Brain microvascular endothelial cell (primary cell): ENCODE results near the gene ZNF384.

Experiments used
- DNase-seq: peaks from one replicate; pipeline ENCODE4 v3.0.0-alpha.2; 2020
- H3K27ac ChIP-seq: fragments of 250-450 bp; sonication (Bioruptor Pico); 2 replicates; pipeline ENCODE4 v1.5.1; 2020; ENCODE audit warnings: mild to moderate bottlenecking, moderate library complexity
- H3K27me3 ChIP-seq: fragments of 250-450 bp; sonication (Bioruptor Pico); replicated peaks from 2 replicates; pipeline ENCODE4 v1.5.1; 2020; ENCODE audit warnings: mild to moderate bottlenecking
- H3K36me3 ChIP-seq: fragments of 250-450 bp; sonication (Bioruptor Pico); replicated peaks from 2 replicates; pipeline ENCODE4 v1.5.1; 2020; ENCODE audit warnings: mild to moderate bottlenecking
- H3K4me3 ChIP-seq: 2 replicates; pipeline ENCODE4 v1.5.1; 2011; ENCODE audit warnings: low read depth, mild to moderate bottlenecking, control low read depth, low read length, moderate library complexity
- CTCF ChIP-seq: IDR thresholded peaks from 2 replicates; pipeline ENCODE4 v1.5.1; 2011; ENCODE audit warnings: low read depth, mild to moderate bottlenecking, moderate library complexity, low read length, control low read depth, inconsistent platforms; ENCODE audit errors: missing control alignments
- in situ Hi-C: cut with HindIII; loops from 2 replicates; pipeline ENCODE4 v1.10.0; 2017; ENCODE audit warnings: low sequenced_read_pairs, low pct_ligation_motif_present

ZNF384 gene

DNA sequence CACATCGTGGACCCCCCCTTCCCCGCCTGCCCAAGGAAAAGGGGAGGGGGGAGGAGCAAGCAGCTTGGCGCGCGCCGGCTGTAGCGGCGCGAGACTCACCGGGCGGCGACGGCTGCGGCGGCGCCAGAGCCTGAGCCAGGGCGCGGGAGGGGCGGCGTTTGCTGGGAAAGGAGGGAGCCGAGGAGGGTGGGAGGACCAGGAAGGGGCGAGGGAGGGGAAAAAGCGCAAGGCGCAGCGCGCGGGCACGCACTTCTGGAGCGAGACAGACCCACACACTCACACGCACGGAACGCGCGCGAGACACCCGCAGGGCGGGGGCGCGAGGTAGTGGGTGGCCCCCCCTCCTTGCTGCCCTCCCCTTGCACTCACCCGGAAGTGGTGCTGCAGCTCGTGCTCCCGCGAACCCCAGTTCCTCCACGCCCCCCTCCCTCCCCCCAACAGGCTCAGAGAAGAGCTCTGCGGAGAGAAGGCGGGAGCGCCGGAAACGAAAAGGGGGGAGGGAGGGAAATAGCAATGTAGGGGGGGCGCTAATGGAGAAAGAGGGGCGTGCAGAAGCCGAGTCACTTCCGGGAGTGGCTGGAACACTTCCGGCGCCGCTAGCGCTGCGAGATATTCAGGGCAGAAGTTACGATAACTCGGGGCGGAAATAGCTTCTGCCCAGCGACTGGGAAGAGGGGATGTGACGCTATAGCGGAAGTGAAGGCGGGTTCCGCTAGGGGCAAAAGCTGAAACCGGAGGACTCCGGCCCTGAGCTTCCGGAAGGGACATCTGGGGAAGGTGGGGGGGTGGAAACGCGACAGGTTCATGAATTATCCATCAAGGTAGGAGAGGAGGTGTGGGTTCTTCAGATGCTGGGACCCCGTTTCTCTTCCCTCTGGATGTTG is at the start of gene ZNF384:
Gene ZNF384 (minus strand): TSS at position 377 of the 884 bp plus-strand sequence. CDS start 9,855 bp downstream, outside the sequence.
- Histone ChIP-seq H3K27ac (peak within 1 kb of the TSS; percentile 88), H3K36me3 (peaks cover 2% of the 10 kb centered on the region), H3K27me3 (no peaks in the 10 kb centered on the region), H3K4me3 (peak within 1 kb of the TSS; percentile 92)
- in situ Hi-C loops, result no loop called here
- peak; percentile 98 for DNase-seq
- TF ChIP-seq CTCF, result peak; percentile 43

DNA sequence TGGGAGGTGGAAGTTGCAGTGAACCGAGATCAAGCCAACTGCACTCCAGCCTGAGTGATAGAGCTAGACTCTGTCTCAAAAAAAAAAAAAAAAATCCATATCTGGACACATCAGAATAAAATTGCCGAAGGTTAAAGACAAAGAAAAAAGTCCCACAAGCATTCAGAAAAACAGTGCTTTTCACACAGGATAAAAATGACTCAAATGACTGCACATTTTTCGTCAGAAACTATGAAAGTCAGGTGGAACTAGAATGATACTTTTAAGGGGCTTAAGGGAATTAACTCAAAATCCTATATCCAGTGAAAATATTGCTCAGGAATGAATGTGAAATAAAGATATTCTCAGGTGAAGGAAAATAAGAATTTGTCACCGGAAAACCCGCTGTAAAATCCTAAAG is 47.6 kb upstream of the ZNF384 start:
- TF ChIP-seq CTCF, result no peak
- Histone ChIP-seq H3K4me3 (no peak overlapping the region), H3K27ac (no peak overlapping the region), H3K36me3 (peaks cover 3% of the 10 kb centered on the region), H3K27me3 (no peaks in the 10 kb centered on the region)
- in situ Hi-C loops, result no loop called here
- DNase-seq, result no peak

- in situ Hi-C loops, result no loop called here
- Histone ChIP-seq H3K27me3 (no peaks in the 10 kb centered on the region), H3K36me3 (peaks cover 12% of the 10 kb centered on the region), H3K27ac (peak overlapping the region; percentile 64), H3K4me3 (no peak overlapping the region)
- peak; percentile 62 for DNase-seq
- TF ChIP-seq CTCF, result peak; percentile 87
Observed at GRCh38 chr12:6735448-6736191, 46.4 kb upstream of the ZNF384 start.

DNA sequence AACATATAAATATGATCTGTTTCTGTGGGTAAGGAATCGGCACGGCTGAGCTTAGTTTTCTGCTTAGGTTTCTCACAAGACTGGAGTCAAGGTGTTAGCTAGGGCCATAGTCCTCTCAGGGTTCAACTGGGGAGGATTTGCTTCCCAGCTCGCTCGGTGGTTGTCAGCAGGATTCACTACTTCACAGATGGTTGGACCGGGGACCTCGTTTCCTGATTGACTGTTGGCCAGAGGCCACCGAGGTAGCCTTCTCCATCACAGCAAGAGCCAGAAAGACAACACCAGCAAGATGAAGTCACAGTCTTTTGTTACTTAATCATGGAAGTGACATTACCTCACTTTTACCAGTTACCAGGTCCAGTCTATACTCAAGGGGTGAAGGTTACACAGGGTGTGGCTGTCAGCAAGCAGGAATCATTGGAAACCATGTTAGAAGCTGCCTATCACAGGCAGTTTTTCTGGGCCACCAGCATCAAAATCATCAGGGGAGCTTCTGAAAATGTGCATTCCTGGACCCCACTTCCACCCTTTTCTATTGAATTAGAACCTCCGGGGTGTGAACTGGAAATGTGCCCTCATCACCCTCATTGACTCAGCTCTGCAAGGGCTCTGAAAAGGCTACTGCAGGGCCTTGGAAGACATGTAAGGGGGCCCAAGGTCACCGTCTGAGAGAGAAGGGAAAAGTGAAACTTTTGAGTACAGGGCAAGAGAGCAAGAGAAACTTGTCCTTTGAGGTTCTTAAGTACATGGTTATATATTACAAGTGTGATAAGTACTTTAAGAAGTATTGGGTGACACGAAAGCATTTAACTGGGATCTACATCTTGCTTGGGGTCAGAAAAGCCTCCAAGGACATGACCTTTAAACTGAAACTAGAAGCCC is 45.6 kb upstream of the ZNF384 start:
- in situ Hi-C loops, result no loop called here
- no peak for TF ChIP-seq CTCF
- Histone ChIP-seq H3K4me3 (no peak overlapping the region), H3K27ac (no peak overlapping the region), H3K36me3 (peaks cover 21% of the 10 kb centered on the region), H3K27me3 (no peaks in the 10 kb centered on the region)
- DNase-seq, result no peak

DNA sequence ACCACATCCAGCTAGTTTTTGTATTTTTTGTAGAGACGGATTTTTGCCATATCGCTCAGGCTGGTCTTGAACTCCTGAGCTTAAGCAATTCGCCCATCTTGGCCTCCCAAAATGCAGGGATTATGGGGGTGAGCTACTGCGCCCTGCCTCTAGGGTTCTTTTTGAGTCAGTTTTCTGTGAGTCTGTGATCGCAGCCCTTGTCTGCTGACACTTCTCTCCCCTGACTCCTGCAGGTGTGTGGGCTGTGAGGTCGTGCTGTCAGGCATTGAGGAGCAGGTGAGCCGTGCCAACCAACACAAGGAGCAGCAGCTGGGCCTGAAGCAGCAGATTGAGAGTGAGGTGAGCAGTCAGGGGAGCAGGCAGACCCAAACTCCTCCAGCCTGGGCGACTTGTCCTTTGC is 41.0 kb upstream of the ZNF384 start:
- TF ChIP-seq CTCF, result peak; percentile 11
- in situ Hi-C loops, result no loop called here
- H3K27ac ChIP-seq, result no peak overlapping the region
- no peak for DNase-seq
- H3K27me3 ChIP-seq, result no peaks in the 10 kb centered on the region
- no peak overlapping the region for H3K4me3 ChIP-seq
- H3K36me3 ChIP-seq, result peaks cover 44% of the 10 kb centered on the region
